Measurements from ENCODE around the gene CISD3. TPM values are rescaled to one million over a fixed set of nuclear protein-coding genes. Genes with fewer than 3 reads are reported as not detected.

Gene CISD3
- total and polyA plus RNA-seq, 10 of the 15 experiments (the other 5 are each of a cell fraction or from before 2014, with no cell fraction given): 2.6 to 38.1 (median 8.1) TPM

DNA sequence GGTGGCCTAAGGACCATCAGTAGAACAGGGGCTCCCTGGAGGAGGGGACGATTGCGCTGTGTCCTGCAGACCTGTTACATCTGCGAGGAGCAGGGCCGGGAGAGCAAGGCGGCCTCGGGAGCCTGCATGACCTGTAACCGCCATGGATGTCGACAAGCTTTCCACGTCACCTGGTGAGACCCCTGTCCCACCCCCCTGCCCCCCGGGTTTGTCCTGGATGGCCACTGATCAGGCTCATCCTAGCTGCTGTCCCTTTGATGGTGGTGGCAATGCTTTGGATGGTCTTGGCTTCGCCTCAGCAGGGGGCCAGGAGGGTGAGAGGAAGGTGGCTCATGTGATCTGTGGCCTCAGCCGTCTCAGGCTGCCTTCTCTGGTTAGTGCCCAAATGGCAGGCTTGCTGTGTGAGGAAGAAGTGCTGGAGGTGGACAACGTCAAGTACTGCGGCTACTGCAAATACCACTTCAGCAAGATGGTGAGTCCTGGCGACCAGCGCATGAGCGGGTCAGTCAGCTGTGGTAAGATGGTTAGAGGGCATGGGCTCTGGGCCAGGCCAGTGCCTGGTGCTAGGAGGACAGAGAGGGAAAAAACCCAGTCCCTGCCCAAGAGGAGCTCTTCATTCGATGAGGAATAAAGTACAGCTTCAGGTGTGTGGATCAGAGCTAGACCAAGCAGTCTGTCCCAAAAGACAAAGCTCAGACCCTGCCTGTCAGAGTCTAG is 20.9 kb upstream of the CISD3 start:
- Histone ChIP-seq H3K27ac (ENCODE audit: control insufficient read depth, insufficient read depth) (no peak overlapping the region), H3K36me3 (ENCODE audit: control insufficient read depth in 2 of 2, insufficient read depth in 2 of 2, low read length in 1 of 2) (peaks cover 22 to 40% of the 10 kb centered on the region in 2 experiments), H3K4me1 (ENCODE audit: control insufficient read depth, insufficient read depth, low read length) (peaks cover 11% of the 10 kb centered on the region), H3K9me3 (replicated peaks; ENCODE audit: control insufficient read depth, insufficient read depth, low read length) (no peaks in the 10 kb centered on the region), H2AFZ (ENCODE audit: control insufficient read depth, low read depth, low read length) (no peak overlapping the region), H3K4me2 (ENCODE audit: control insufficient read depth, insufficient read depth) (no peak overlapping the region), H3K4me3 (no peak overlapping the region), H3K9ac (ENCODE audit: control insufficient read depth, insufficient read depth, low read length) (no peak overlapping the region), H4K20me1 (ENCODE audit: control insufficient read depth, insufficient read depth) (no peaks in the 10 kb centered on the region), H3K79me2 (ENCODE audit: control insufficient read depth, insufficient read depth, low read length) (peaks cover 46% of the 10 kb centered on the region), H3K27me3 (replicated peaks in 1 of 2; ENCODE audit: control insufficient read depth in 2 of 2, insufficient read depth in 2 of 2, low read length in 1 of 2) (no peaks in the 10 kb centered on the region)
- POLR2A ChIA-PET: interaction anchor here (1.0 to 1.1 kb wide), 3 partner anchors 9 to 116 kb away, joined by 3 to 5 read pairs (median 3); no protein-coding TSS in a partner anchor
- no TSS peak for BruUV-seq (replicated peaks)
- RAD21 ChIA-PET (ENCODE audit: unreplicated experiment): no interaction called here
- FAIRE-seq: no peak
- no peak for DNase-seq (ENCODE audit: low read depth, low spot score)
- 95% methylated on average over 18 of the region's 18 CpGs for WGBS (ENCODE audit: insufficient coverage, insufficient replicate concordance, low lambda C conversion rate, missing lambda C conversion rate)
- intact Hi-C loops (cut with micrococcal nuclease; ENCODE audit: unreplicated experiment) (no loop called here), in situ Hi-C loops (cut with MboI) (no loop called here)
- no peak for ATAC-seq
- TF ChIP-seq POLR2A (IDR thresholded peaks at IDR 0.05; ENCODE audit: low read depth, low read length): 0 out of 2 replicates have a peak, but pooled peaks have one; percentile 40
- no peak for TF ChIP-seq SUPT20H (IDR thresholded peaks at IDR 0.05; ENCODE audit: borderline replicate concordance, control insufficient read depth, low read depth, low read length)
- CTCF ChIA-PET: interaction anchor here (0.6 to 2.2 kb wide), 6 partner anchors 23 to 669 kb away, joined by 3 to 7 read pairs (median 4); no protein-coding TSS in a partner anchor
- SMC1A ChIA-PET (ENCODE audit: uncharacterized antibody, unreplicated experiment): interaction anchor here (1.1 to 2.4 kb wide), 3 partner anchors 19 to 31 kb away, joined by 4 to 7 read pairs (median 5); partner anchors contain the start of gene CISD3

DNA sequence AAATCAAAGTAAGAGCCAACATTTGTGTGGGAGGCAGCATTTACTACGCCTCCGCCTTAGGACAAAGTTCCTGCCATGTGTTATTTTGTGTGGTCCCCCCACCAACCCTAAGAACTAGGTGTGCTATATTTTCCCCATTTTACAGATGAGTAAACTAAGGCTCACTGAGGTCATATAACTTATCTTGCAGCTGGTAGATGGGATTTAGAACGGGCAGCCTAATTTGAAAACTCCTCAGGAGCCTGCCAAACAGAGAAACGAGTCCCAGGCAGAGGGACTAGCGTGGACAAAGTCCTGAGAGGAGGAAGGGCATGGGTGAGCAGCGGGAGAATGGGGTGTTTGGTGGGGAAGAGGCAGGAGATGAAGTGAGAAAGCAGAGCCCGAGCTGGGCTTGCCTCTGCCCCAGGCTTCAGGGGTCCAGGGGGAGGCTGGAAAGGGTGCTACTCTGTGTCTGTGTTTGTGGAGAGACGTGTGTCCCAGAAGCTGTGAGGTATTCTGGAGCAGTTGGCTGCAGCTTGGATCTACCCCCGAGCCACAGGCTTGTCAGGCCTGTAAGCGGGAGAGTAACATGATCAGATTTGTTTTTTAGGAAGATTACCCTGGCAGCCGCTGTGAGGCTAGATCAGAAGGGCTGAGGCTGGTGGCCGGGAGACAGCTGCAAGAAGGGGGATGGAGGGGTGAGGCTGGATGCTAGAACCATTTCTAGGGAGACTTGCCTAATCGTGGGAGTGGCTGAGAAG is 20.1 kb upstream of the CISD3 start:
- ChIA-PET RAD21 (ENCODE audit: unreplicated experiment) (interaction anchor here (0.8 to 1.2 kb wide), 2 partner anchors 25 to 34 kb away, joined by 3 to 4 read pairs; no protein-coding TSS in a partner anchor), POLR2A (interaction anchor here (1.0 to 1.1 kb wide), 3 partner anchors 8 to 116 kb away, joined by 3 to 5 read pairs (median 3); no protein-coding TSS in a partner anchor), CTCF (interaction anchor here (0.6 to 2.2 kb wide), 6 partner anchors 22 to 34 kb away, joined by 3 to 7 read pairs (median 4); no protein-coding TSS in a partner anchor), SMC1A (ENCODE audit: uncharacterized antibody, unreplicated experiment) (interaction anchor here (1.1 to 2.4 kb wide), 3 partner anchors 19 to 31 kb away, joined by 4 to 7 read pairs (median 5); partner anchors contain the start of gene CISD3)
- H3K9me3 ChIP-seq (replicated peaks; ENCODE audit: control insufficient read depth, insufficient read depth, low read length): no peaks in the 10 kb centered on the region
- H4K20me1 ChIP-seq (ENCODE audit: control insufficient read depth, insufficient read depth): no peaks in the 10 kb centered on the region
- H3K4me2 ChIP-seq (ENCODE audit: control insufficient read depth, insufficient read depth): no peak overlapping the region
- no peak for FAIRE-seq
- no peak for ATAC-seq
- no peak for DNase-seq (ENCODE audit: low read depth, low spot score)
- no peak overlapping the region for H2AFZ ChIP-seq (ENCODE audit: control insufficient read depth, low read depth, low read length)
- no peak overlapping the region for H3K9ac ChIP-seq (ENCODE audit: control insufficient read depth, insufficient read depth, low read length)
- TF ChIP-seq, protein P1, sequence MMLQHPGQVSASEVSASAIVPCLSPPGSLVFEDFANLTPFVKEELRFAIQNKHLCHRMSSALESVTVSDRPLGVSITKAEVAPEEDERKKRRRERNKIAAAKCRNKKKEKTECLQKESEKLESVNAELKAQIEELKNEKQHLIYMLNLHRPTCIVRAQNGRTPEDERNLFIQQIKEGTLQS (IDR thresholded peaks at IDR 0.05; ENCODE audit: borderline replicate concordance, extremely low read depth, low read depth, low read length): no peak
- TF ChIP-seq CHD1 (IDR thresholded peaks at IDR 0.05; ENCODE audit: low read depth, low read length) (no peak), BCL11A (IDR thresholded peaks at IDR 0.05; ENCODE audit: low read depth, low read length) (no peak), RB1 (IDR thresholded peaks at IDR 0.05; ENCODE audit: borderline replicate concordance) (no peak), MXI1 (IDR thresholded peaks at IDR 0.05; ENCODE audit: low read depth, low read length) (no peak), MTA3 (IDR thresholded peaks at IDR 0.05; ENCODE audit: borderline replicate concordance, low read length) (no peak)
- TF ChIP-seq, protein P2, sequence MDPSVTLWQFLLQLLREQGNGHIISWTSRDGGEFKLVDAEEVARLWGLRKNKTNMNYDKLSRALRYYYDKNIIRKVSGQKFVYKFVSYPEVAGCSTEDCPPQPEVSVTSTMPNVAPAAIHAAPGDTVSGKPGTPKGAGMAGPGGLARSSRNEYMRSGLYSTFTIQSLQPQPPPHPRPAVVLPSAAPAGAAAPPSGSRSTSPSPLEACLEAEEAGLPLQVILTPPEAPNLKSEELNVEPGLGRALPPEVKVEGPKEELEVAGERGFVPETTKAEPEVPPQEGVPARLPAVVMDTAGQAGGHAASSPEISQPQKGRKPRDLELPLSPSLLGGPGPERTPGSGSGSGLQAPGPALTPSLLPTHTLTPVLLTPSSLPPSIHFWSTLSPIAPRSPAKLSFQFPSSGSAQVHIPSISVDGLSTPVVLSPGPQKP (IDR thresholded peaks at IDR 0.05; ENCODE audit: low read depth, low read length): no peak
- in situ Hi-C loops (cut with MboI) (no loop called here), intact Hi-C loops (cut with micrococcal nuclease; ENCODE audit: unreplicated experiment) (no loop called here)
- H3K4me3 ChIP-seq: no peak overlapping the region
- no peaks in the 10 kb centered on the region for H3K27me3 ChIP-seq (replicated peaks in 1 of 2; ENCODE audit: control insufficient read depth in 2 of 2, insufficient read depth in 2 of 2, low read length in 1 of 2)
- WGBS (ENCODE audit: insufficient coverage, insufficient replicate concordance, low lambda C conversion rate, missing lambda C conversion rate): 91% methylated on average over 13 of the region's 13 CpGs
- peaks cover 12% of the 10 kb centered on the region for H3K4me1 ChIP-seq (ENCODE audit: control insufficient read depth, insufficient read depth, low read length)
- H3K27ac ChIP-seq (ENCODE audit: control insufficient read depth, insufficient read depth): no peak overlapping the region
- H3K79me2 ChIP-seq (ENCODE audit: control insufficient read depth, insufficient read depth, low read length): peaks cover 38% of the 10 kb centered on the region
- H3K36me3 ChIP-seq (ENCODE audit: control insufficient read depth in 2 of 2, insufficient read depth in 2 of 2, low read length in 1 of 2): peaks cover 22 to 40% of the 10 kb centered on the region in 2 experiments
- no TSS peak for BruUV-seq (replicated peaks)

Data from GM12878 (cell line).